K562 (cell line): Measurements from ENCODE around the gene UTP25. TPM values are rescaled to one million over a fixed set of nuclear protein-coding genes. Genes with fewer than 3 reads are reported as not detected.

ENCODE experiments used
- CCNT2 ChIP-seq: IDR thresholded peaks from 2 replicates; pipeline ENCODE4 v1.6.1; 2011; ENCODE audit warnings: borderline replicate concordance, low read depth, mild to moderate bottlenecking, moderate library complexity, mixed read lengths, low read length; ENCODE audit not compliant: insufficient read length; ENCODE audit errors: extremely low read depth
- CREM ChIP-seq: IDR thresholded peaks from 2 replicates; pipeline ENCODE4 v1.6.1; 2014; ENCODE audit warnings: antibody characterized with exemption, low read depth
- CXXC5 ChIP-seq: fragments of 250-450 bp; sonication (Bioruptor Pico); IDR thresholded peaks from 2 replicates; pipeline ENCODE4 v1.8.0; 2022; ENCODE audit warnings: inconsistent platforms, mild to moderate bottlenecking, moderate library complexity
- EHMT2 ChIP-seq: fragments of 450-650 bp; IDR thresholded peaks from 2 replicates; pipeline ENCODE4 v1.6.1; 2018; ENCODE audit warnings: antibody characterized with exemption
- ELF2 ChIP-seq: fragments of 250-450 bp; sonication (Bioruptor Pico); IDR thresholded peaks from 2 replicates; pipeline ENCODE4 v1.5.0; 2021; ENCODE audit warnings: mild to moderate bottlenecking
- GABPA ChIP-seq: fragments of 200-800 bp; sonication (Bioruptor generic); conservative IDR thresholded peaks from 2 replicates; pipeline ENCODE4 v1.6.1; 2016; ENCODE audit warnings: low read depth, missing genetic modification characterization, missing compliant biosample characterization
- KDM2B ChIP-seq: fragments of 250-450 bp; sonication (Bioruptor Pico); IDR thresholded peaks from 2 replicates; pipeline ENCODE4 v1.8.0; 2021; ENCODE audit warnings: mild to moderate bottlenecking, moderate library complexity
- KDM4B ChIP-seq, 2 experiments: fragments of 450-650 bp in 1 of 2; sonication (generic) in 1 of 2; IDR thresholded peaks; 2 replicates each; pipeline ENCODE4 v1.6.1; 2016 to 2017; ENCODE audit warnings: borderline replicate concordance in 2 of 2, antibody characterized with exemption in 1 of 2, low read depth in 1 of 2, mild to moderate bottlenecking in 1 of 2
- MYNN ChIP-seq, 2 experiments: sonication (generic); formaldehyde crosslinking in 1 of 2; IDR thresholded peaks; 2 replicates each; pipeline versions ENCODE4 v1.5.0 to v1.6.1; 2016 to 2020; ENCODE audit warnings: antibody characterized with exemption in 1 of 2, missing genetic modification reagents in 1 of 2
- PML ChIP-seq: IDR thresholded peaks from 2 replicates; pipeline ENCODE4 v1.6.1; 2012; ENCODE audit warnings: low read length, inconsistent platforms
- POLR2H ChIP-seq: IDR thresholded peaks from 2 replicates; pipeline ENCODE4 v1.6.1; 2016; ENCODE audit warnings: missing genetic modification characterization, low read depth, mild to moderate bottlenecking, control low read depth, missing compliant biosample characterization, moderate library complexity
- RB1 ChIP-seq: fragments of 450-650 bp; IDR thresholded peaks from 2 replicates; pipeline ENCODE4 v1.6.1; 2017; ENCODE audit warnings: low read depth, mild to moderate bottlenecking
- SMARCE1 ChIP-seq: fragments of 450-650 bp; IDR thresholded peaks from 2 replicates; pipeline ENCODE4 v1.7.1; 2016; ENCODE audit warnings: mild to moderate bottlenecking
- XRCC3 ChIP-seq: fragments of 450-650 bp; IDR thresholded peaks from 2 replicates; pipeline ENCODE4 v1.6.1; 2017; ENCODE audit warnings: mild to moderate bottlenecking, moderate library complexity
- polyA plus RNA-seq, 8 experiments: library from polyadenylated mRNA; depleted of rRNA in 4 of 8; stranded (reverse) in 5 of 8; unstranded in 3 of 8; fragments of >200 nt; fragmentation: Nextera tagmentation in 2 of 8; fragmentation: Illumina TruSeq in 1 of 8; extraction: Ambion mirVana in 2 of 8; extraction: Trizol in 1 of 8; gene quantifications; 2 replicates each; pipeline versions ENCODE4 v1.2.1 to v1.2.3, GENCODE V29; 2011 to 2014; ENCODE audit warnings: inconsistent platforms in 1 of 8, missing spikeins in 1 of 8
- total RNA-seq, 7 experiments: library from RNA; depleted of rRNA in 6 of 7; stranded (reverse); fragments of >200 nt in 6 of 7; fragmentation: Illumina TruSeq in 2 of 7; extraction: Trizol in 2 of 7; gene quantifications; 2 replicates each; pipeline versions ENCODE4 v1.2.1 to v1.2.3, GENCODE V29; 2011 to 2021; ENCODE audit warnings: low replicate concordance in 1 of 7
- TF ChIP-seq, protein P1 (sequence below): fragments of 450-650 bp; IDR thresholded peaks from 2 replicates; pipeline ENCODE4 v1.6.1; 2016; ENCODE audit warnings: low read depth, mild to moderate bottlenecking, moderate library complexity
- TF ChIP-seq, protein P2 (sequence below): sonication (generic); formaldehyde crosslinking; IDR thresholded peaks from 2 replicates; pipeline ENCODE4 v1.9.0; 2022; ENCODE audit warnings: mild to moderate bottlenecking, missing genetic modification reagents
- TF ChIP-seq, protein P3 (sequence below): sonication (generic); formaldehyde crosslinking; IDR thresholded peaks from 2 replicates; pipeline ENCODE4 v1.8.0; 2022; ENCODE audit warnings: mild to moderate bottlenecking, missing genetic modification reagents
- TF ChIP-seq, protein P4 (sequence below): fragments of 450-650 bp; formaldehyde crosslinking; IDR thresholded peaks from 2 replicates; pipeline ENCODE4 v1.4.0; 2022; ENCODE audit warnings: missing genetic modification characterization
- TF ChIP-seq, protein P5 (sequence below): fragments of 450-650 bp; IDR thresholded peaks from 2 replicates; pipeline ENCODE4 v1.6.1; 2016; ENCODE audit warnings: antibody characterized with exemption

UTP25 gene
- total and polyA plus RNA-seq, 9 of the 15 experiments (the other 6 are each of a cell fraction or from before 2014, with no cell fraction given) = 5.7 to 17.6 (median 12.0) TPM

DNA sequence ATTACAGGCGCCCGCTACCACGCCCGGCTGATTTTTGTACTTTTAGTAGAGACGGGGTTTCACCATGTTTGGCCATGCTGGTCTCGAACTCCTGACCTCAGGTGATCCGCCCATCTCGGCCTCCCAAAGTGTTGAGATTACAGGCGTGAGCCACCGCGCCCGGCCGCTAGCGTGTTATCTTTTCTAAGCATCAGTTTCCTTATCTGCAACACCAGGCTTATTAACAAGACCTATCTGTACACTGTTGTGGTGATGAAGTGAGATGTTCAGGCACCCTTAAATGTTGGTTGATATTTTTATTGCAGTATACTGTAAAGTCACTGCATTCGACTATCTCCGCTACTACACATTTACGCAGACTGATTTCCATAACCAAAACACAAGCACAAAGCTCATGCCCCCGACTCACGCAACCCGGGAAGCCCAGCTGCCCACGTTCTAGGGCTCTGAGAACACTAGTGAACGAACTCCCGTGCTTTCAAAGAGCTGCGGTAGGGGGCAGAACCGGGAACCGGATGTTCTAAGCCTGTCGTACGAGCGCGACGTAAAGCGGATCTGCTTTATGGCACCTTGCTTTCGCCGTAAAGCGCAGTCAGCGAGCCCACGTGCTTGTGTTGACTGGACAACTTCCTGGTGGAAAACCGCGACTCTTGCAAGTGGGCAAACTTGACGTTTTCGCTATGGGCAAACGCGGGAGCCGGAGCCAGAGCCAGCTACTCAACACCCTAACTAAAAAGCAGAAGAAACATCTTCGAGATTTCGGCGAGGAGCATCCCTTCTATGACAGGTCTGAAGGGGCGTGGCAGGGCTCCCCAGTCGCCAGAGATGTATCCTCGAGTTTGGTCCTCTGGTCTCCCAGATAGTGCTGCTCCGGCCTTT lies at the start of gene UTP25 (continued):
- TF ChIP-seq, protein P1, sequence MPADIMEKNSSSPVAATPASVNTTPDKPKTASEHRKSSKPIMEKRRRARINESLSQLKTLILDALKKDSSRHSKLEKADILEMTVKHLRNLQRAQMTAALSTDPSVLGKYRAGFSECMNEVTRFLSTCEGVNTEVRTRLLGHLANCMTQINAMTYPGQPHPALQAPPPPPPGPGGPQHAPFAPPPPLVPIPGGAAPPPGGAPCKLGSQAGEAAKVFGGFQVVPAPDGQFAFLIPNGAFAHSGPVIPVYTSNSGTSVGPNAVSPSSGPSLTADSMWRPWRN = peak; percentile 85
- peak; percentile 96 for TF ChIP-seq CXXC5
- TF ChIP-seq ELF2 (CRISPR knock-in tag) = peak; percentile 95
- no peak for TF ChIP-seq XRCC3
- peak; percentile 95 for TF ChIP-seq GABPA (tag)
- TF ChIP-seq CREM = peak; percentile 90
- TF ChIP-seq, protein P2, sequence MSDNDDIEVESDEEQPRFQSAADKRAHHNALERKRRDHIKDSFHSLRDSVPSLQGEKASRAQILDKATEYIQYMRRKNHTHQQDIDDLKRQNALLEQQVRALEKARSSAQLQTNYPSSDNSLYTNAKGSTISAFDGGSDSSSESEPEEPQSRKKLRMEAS (CRISPR knock-in tag) = peak; percentile 98
- TF ChIP-seq, protein P3, sequence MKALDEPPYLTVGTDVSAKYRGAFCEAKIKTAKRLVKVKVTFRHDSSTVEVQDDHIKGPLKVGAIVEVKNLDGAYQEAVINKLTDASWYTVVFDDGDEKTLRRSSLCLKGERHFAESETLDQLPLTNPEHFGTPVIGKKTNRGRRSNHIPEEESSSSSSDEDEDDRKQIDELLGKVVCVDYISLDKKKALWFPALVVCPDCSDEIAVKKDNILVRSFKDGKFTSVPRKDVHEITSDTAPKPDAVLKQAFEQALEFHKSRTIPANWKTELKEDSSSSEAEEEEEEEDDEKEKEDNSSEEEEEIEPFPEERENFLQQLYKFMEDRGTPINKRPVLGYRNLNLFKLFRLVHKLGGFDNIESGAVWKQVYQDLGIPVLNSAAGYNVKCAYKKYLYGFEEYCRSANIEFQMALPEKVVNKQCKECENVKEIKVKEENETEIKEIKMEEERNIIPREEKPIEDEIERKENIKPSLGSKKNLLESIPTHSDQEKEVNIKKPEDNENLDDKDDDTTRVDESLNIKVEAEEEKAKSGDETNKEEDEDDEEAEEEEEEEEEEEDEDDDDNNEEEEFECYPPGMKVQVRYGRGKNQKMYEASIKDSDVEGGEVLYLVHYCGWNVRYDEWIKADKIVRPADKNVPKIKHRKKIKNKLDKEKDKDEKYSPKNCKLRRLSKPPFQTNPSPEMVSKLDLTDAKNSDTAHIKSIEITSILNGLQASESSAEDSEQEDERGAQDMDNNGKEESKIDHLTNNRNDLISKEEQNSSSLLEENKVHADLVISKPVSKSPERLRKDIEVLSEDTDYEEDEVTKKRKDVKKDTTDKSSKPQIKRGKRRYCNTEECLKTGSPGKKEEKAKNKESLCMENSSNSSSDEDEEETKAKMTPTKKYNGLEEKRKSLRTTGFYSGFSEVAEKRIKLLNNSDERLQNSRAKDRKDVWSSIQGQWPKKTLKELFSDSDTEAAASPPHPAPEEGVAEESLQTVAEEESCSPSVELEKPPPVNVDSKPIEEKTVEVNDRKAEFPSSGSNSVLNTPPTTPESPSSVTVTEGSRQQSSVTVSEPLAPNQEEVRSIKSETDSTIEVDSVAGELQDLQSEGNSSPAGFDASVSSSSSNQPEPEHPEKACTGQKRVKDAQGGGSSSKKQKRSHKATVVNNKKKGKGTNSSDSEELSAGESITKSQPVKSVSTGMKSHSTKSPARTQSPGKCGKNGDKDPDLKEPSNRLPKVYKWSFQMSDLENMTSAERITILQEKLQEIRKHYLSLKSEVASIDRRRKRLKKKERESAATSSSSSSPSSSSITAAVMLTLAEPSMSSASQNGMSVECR (CRISPR knock-in tag) = peak; percentile 100
- TF ChIP-seq POLR2H (tag) = peak; percentile 67
- peak; percentile 34 for TF ChIP-seq CCNT2
- TF ChIP-seq SMARCE1 = peak; percentile 92
- TF ChIP-seq EHMT2 = peak; percentile 44; the same call in 1 of the 2 replicates
- TF ChIP-seq, protein P4, sequence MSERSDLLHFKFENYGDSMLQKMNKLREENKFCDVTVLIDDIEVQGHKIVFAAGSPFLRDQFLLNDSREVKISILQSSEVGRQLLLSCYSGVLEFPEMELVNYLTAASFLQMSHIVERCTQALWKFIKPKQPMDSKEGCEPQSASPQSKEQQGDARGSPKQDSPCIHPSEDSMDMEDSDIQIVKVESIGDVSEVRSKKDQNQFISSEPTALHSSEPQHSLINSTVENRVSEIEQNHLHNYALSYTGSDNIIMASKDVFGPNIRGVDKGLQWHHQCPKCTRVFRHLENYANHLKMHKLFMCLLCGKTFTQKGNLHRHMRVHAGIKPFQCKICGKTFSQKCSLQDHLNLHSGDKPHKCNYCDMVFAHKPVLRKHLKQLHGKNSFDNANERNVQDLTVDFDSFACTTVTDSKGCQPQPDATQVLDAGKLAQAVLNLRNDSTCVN (CRISPR knock-in tag) = no peak
- peak; percentile 77; the same call in 1 of the 2 replicates for TF ChIP-seq MYNN (IDR thresholded peaks at IDR 0.05)
- TF ChIP-seq MYNN (CRISPR knock-in tag; IDR thresholded peaks at IDR 0.05) = no peak
- no peak for TF ChIP-seq KDM4B (IDR thresholded peaks at IDR 0.05; ENCODE audit: borderline replicate concordance in 2 of 2, low read depth in 1 of 2)
- TF ChIP-seq PML = no peak; the same call in 1 of the 2 replicates
- peak; percentile 59 for TF ChIP-seq RB1
- no peak for TF ChIP-seq KDM2B (CRISPR knock-in tag)
- TF ChIP-seq, protein P5, sequence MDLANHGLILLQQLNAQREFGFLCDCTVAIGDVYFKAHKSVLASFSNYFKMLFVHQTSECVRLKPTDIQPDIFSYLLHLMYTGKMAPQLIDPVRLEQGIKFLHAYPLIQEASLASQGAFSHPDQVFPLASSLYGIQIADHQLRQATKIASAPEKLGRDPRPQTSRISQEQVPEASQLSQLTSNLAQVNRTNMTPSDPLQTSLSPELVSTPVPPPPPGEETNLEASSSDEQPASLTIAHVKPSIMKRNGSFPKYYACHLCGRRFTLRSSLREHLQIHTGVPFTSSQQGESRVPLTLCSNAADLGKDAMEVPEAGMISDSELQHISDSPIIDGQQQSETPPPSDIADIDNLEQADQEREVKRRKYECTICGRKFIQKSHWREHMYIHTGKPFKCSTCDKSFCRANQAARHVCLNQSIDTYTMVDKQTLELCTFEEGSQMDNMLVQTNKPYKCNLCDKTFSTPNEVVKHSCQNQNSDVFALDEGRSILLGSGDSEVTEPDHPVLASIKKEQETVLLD = peak; percentile 83; the same call in 1 of the 2 replicates
